ENCODE results near the gene TRABD2A.

TRABD2A gene

GRCh38 chr2:84799772-84800171 lies 81.1 kb downstream of the TRABD2A start:
- Histone ChIP-seq H3K9me2 (replicated peaks; ENCODE audit: insufficient read depth, low read length) (no peaks in the 10 kb centered on the region), H3K4me2 (ENCODE audit: low read depth, low read length, poor library complexity, severe bottlenecking) (no peak overlapping the region), H4K20me1 (ENCODE audit: low read depth, low read length) (no peaks in the 10 kb centered on the region), H3K9me3 (ENCODE audit: insufficient read depth, low read length) (no peaks in the 10 kb centered on the region), H3K36me3 (ENCODE audit: low read length) (no peaks in the 10 kb centered on the region), H3K4me3 (ENCODE audit: insufficient read depth, low read length, poor library complexity, severe bottlenecking) (no peak overlapping the region), H3K27me3 (ENCODE audit: low read length) (no peaks in the 10 kb centered on the region), H3K27ac (ENCODE audit: low read depth, low read length) (no peak overlapping the region), H3K79me2 (ENCODE audit: insufficient read depth, low read length) (no peaks in the 10 kb centered on the region), H3F3A (ENCODE audit: insufficient read depth) (no peaks in the 10 kb centered on the region), H3K9ac (ENCODE audit: low read length) (no peak overlapping the region), H2AFZ (ENCODE audit: low read depth, low read length, severe bottlenecking) (no peak overlapping the region)
- no peak for TF ChIP-seq CTCF (IDR thresholded peaks at IDR 0.05; ENCODE audit: insufficient read depth, low read length, poor library complexity, severe bottlenecking)
- TF ChIP-seq EZH2phosphoT487 (conservative IDR thresholded peaks at IDR 0.05; ENCODE audit: low read length): no peak

GRCh38 chr2:84797271-84797670 lies 83.6 kb downstream of the TRABD2A start:
- no peaks in the 10 kb centered on the region for H3K9me3 ChIP-seq (ENCODE audit: insufficient read depth, low read length)
- H3K9ac ChIP-seq (ENCODE audit: low read length): no peak overlapping the region
- no peaks in the 10 kb centered on the region for H3K79me2 ChIP-seq (ENCODE audit: insufficient read depth, low read length)
- H3K36me3 ChIP-seq (ENCODE audit: low read length): no peaks in the 10 kb centered on the region
- H3K27ac ChIP-seq (ENCODE audit: low read depth, low read length): no peak overlapping the region
- H2AFZ ChIP-seq (ENCODE audit: low read depth, low read length, severe bottlenecking): no peak overlapping the region
- no peak for TF ChIP-seq EZH2phosphoT487 (conservative IDR thresholded peaks at IDR 0.05; ENCODE audit: low read length)
- TF ChIP-seq CTCF (IDR thresholded peaks at IDR 0.05; ENCODE audit: insufficient read depth, low read length, poor library complexity, severe bottlenecking): no peak
- no peaks in the 10 kb centered on the region for H3K27me3 ChIP-seq (ENCODE audit: low read length)
- H4K20me1 ChIP-seq (ENCODE audit: low read depth, low read length): no peaks in the 10 kb centered on the region
- no peaks in the 10 kb centered on the region for H3F3A ChIP-seq (ENCODE audit: insufficient read depth)
- H3K4me3 ChIP-seq (ENCODE audit: insufficient read depth, low read length, poor library complexity, severe bottlenecking): no peak overlapping the region
- no peak overlapping the region for H3K4me2 ChIP-seq (ENCODE audit: low read depth, low read length, poor library complexity, severe bottlenecking)
- no peaks in the 10 kb centered on the region for H3K9me2 ChIP-seq (replicated peaks; ENCODE audit: insufficient read depth, low read length)

GRCh38 chr2:84796798-84797197 lies 84.1 kb downstream of the TRABD2A start:
- no peaks in the 10 kb centered on the region for H3K9me3 ChIP-seq (ENCODE audit: insufficient read depth, low read length)
- H3K9ac ChIP-seq (ENCODE audit: low read length): no peak overlapping the region
- H3K27ac ChIP-seq (ENCODE audit: low read depth, low read length): no peak overlapping the region
- no peaks in the 10 kb centered on the region for H4K20me1 ChIP-seq (ENCODE audit: low read depth, low read length)
- H2AFZ ChIP-seq (ENCODE audit: low read depth, low read length, severe bottlenecking): no peak overlapping the region
- H3K9me2 ChIP-seq (replicated peaks; ENCODE audit: insufficient read depth, low read length): no peaks in the 10 kb centered on the region
- no peaks in the 10 kb centered on the region for H3K79me2 ChIP-seq (ENCODE audit: insufficient read depth, low read length)
- no peak overlapping the region for H3K4me2 ChIP-seq (ENCODE audit: low read depth, low read length, poor library complexity, severe bottlenecking)
- H3K4me3 ChIP-seq (ENCODE audit: insufficient read depth, low read length, poor library complexity, severe bottlenecking): no peak overlapping the region
- no peak for TF ChIP-seq EZH2phosphoT487 (conservative IDR thresholded peaks at IDR 0.05; ENCODE audit: low read length)
- no peak for TF ChIP-seq CTCF (IDR thresholded peaks at IDR 0.05; ENCODE audit: insufficient read depth, low read length, poor library complexity, severe bottlenecking)
- H3F3A ChIP-seq (ENCODE audit: insufficient read depth): no peaks in the 10 kb centered on the region
- no peaks in the 10 kb centered on the region for H3K36me3 ChIP-seq (ENCODE audit: low read length)
- H3K27me3 ChIP-seq (ENCODE audit: low read length): no peaks in the 10 kb centered on the region
